Neural cell (in vitro differentiated cells): ENCODE measurements around the gene PTPN5. TPM values are rescaled to one million over a fixed set of nuclear protein-coding genes. Genes with fewer than 3 reads are reported as not detected.
"Not testable (repeated sequence)": the region's sequence is repeated elsewhere in the genome, so short reads cannot be mapped to it uniquely, and the experiment has no call there.

Experiments
- H2AFZ ChIP-seq: fragments of 200-600, 300-800 bp; sonication (generic), shearing (Covaris generic); 2 replicates; pipeline ENCODE4 v1.6.0; 2014; ENCODE audit warnings: low read depth, mild to moderate bottlenecking, antibody characterized with exemption, low read length, moderate library complexity
- H3F3A ChIP-seq: fragments of 200-600 bp; shearing (Covaris generic); 2 replicates; pipeline ENCODE4 v1.6.1; 2016; ENCODE audit warnings: mild to moderate bottlenecking, moderate library complexity, mixed read lengths, antibody characterized with exemption, low read length; ENCODE audit not compliant: insufficient read depth, poor library complexity, severe bottlenecking
- H3K27ac ChIP-seq: fragments of 200-600, 300-800 bp; sonication (generic), shearing (Covaris generic); 2 replicates; pipeline ENCODE4 v1.5.1; 2014; ENCODE audit warnings: mild to moderate bottlenecking, low read length, moderate library complexity
- H3K27me3 ChIP-seq: fragments of 300-800, 200-600 bp; sonication (generic), shearing (Covaris generic); 2 replicates; pipeline ENCODE4 v1.6.0; 2014; ENCODE audit warnings: mild to moderate bottlenecking, low read depth, low read length, moderate library complexity; ENCODE audit not compliant: insufficient read depth
- H3K36me3 ChIP-seq: fragments of 300-800, 200-600 bp; sonication (generic), shearing (Covaris generic); 2 replicates; pipeline ENCODE4 v1.5.1; 2014; ENCODE audit warnings: mild to moderate bottlenecking, antibody characterized with exemption, low read length, moderate library complexity; ENCODE audit not compliant: insufficient read depth
- H3K4me2 ChIP-seq: fragments of 300-800, 200-600 bp; sonication (generic), shearing (Covaris generic); 2 replicates; pipeline ENCODE4 v1.6.0; 2014; ENCODE audit warnings: mild to moderate bottlenecking, low read length
- H3K4me3 ChIP-seq: fragments of 300-800, 200-600 bp; sonication (generic), shearing (Covaris generic); 2 replicates; pipeline ENCODE4 v1.5.1; 2014; ENCODE audit warnings: mild to moderate bottlenecking, low read length, moderate library complexity
- H3K79me2 ChIP-seq: fragments of 200-600 bp; shearing (Covaris generic); replicated peaks from 2 replicates; pipeline ENCODE4 v1.6.0; 2014; ENCODE audit warnings: mild to moderate bottlenecking, low read length, moderate library complexity; ENCODE audit not compliant: insufficient read depth
- H3K9ac ChIP-seq: fragments of 300-800, 200-600 bp; sonication (generic), shearing (Covaris generic); 2 replicates; pipeline ENCODE4 v1.6.1; 2016; ENCODE audit warnings: mild to moderate bottlenecking, low read length, mixed read lengths
- H3K9me2 ChIP-seq: fragments of 200-600 bp; shearing (Covaris generic); 2 replicates; pipeline ENCODE4 v1.6.1; 2016; ENCODE audit warnings: mild to moderate bottlenecking, low read length, mixed read lengths; ENCODE audit not compliant: insufficient read depth
- H3K9me3 ChIP-seq: fragments of 200-600, 300-800 bp; sonication (generic), shearing (Covaris generic); 2 replicates; pipeline ENCODE4 v1.6.1; 2016; ENCODE audit warnings: mild to moderate bottlenecking, mixed run types, low read length, moderate library complexity, mixed read lengths
- H4K20me1 ChIP-seq: fragments of 200-600 bp; shearing (Covaris generic); 2 replicates; pipeline ENCODE4 v1.6.1; 2016; ENCODE audit warnings: mild to moderate bottlenecking, mixed run types; ENCODE audit not compliant: insufficient read depth
- CTCF ChIP-seq: fragments of 450-650 bp; IDR thresholded peaks from 2 replicates; pipeline ENCODE4 v1.5.1; 2014; ENCODE audit warnings: antibody characterized with exemption, mild to moderate bottlenecking, moderate library complexity; ENCODE audit not compliant: poor library complexity, severe bottlenecking
- EP300 ChIP-seq: fragments of 450-650 bp; conservative IDR thresholded peaks from 2 replicates; pipeline ENCODE4 v1.6.1; 2014; ENCODE audit warnings: antibody characterized with exemption, mild to moderate bottlenecking, moderate library complexity; ENCODE audit not compliant: poor library complexity, severe bottlenecking
- EZH2 ChIP-seq: fragments of 200-600, 300-800 bp; shearing (Covaris generic), sonication (generic); IDR thresholded peaks from 2 replicates; pipeline ENCODE4 v1.6.1; 2014; ENCODE audit warnings: antibody characterized with exemption, low read length, borderline replicate concordance, mild to moderate bottlenecking; ENCODE audit not compliant: insufficient read depth, poor library complexity, severe bottlenecking
- MXI1 ChIP-seq: fragments of 450-650 bp; conservative IDR thresholded peaks from 2 replicates; pipeline ENCODE4 v1.6.1; 2014; ENCODE audit warnings: antibody characterized with exemption, mild to moderate bottlenecking; ENCODE audit not compliant: poor library complexity, severe bottlenecking
- POLR2AphosphoS5 ChIP-seq: IDR thresholded peaks from 2 replicates; pipeline ENCODE4 v1.6.1; 2012
- RAD21 ChIP-seq: fragments of 450-650 bp; conservative IDR thresholded peaks from 2 replicates; pipeline ENCODE4 v1.6.1; 2014; ENCODE audit warnings: antibody characterized with exemption, mild to moderate bottlenecking, moderate library complexity
- REST ChIP-seq: IDR thresholded peaks from 2 replicates; pipeline ENCODE4 v1.6.1; 2012; ENCODE audit warnings: borderline replicate concordance
- SMC3 ChIP-seq: fragments of 450-650 bp; conservative IDR thresholded peaks from 2 replicates; pipeline ENCODE4 v1.6.1; 2014; ENCODE audit warnings: antibody characterized with exemption, mild to moderate bottlenecking, moderate library complexity; ENCODE audit not compliant: poor library complexity
- TAF1 ChIP-seq: IDR thresholded peaks from 2 replicates; pipeline ENCODE4 v1.6.1; 2012; ENCODE audit warnings: low read depth
- polyA plus RNA-seq: library from polyadenylated mRNA; depleted of rRNA; stranded (reverse); fragments of >200 nt; gene quantifications from 2 replicates; pipeline ENCODE4 v1.2.3, GENCODE V29; 2014

The PTPN5 gene
- polyA plus RNA-seq, 1 donor from 2014 or later, result 122 TPM

GRCh38 chr11:18691467-18692140 is 100.0 kb downstream of the PTPN5 start:
- not testable (repeated sequence) for H4K20me1 ChIP-seq, H3K4me2 ChIP-seq, H3K9me2 ChIP-seq, H3K27me3 ChIP-seq, H3K36me3 ChIP-seq, H3F3A ChIP-seq, H3K4me3 ChIP-seq, H3K27ac ChIP-seq, H3K9ac ChIP-seq, H3K9me3 ChIP-seq, H3K79me2 ChIP-seq, H2AFZ ChIP-seq

GRCh38 chr11:18684267-18684666 is 107.3 kb downstream of the PTPN5 start:
- Histone ChIP-seq H3K9ac (no peak overlapping the region), H2AFZ (no peak overlapping the region), H3K9me2 (no peaks in the 10 kb centered on the region), H3F3A (no peaks in the 10 kb centered on the region), H3K4me3 (no peak overlapping the region), H3K27ac (no peak overlapping the region), H4K20me1 (no peaks in the 10 kb centered on the region), H3K9me3 (no peaks in the 10 kb centered on the region), H3K79me2 (no peaks in the 10 kb centered on the region), H3K36me3 (no peaks in the 10 kb centered on the region), H3K27me3 (no peaks in the 10 kb centered on the region), H3K4me2 (no peak overlapping the region)
- TF ChIP-seq SMC3 (no peak), MXI1 (no peak), TAF1 (no peak), EP300 (no peak), POLR2AphosphoS5 (no peak), EZH2 (no peak), REST (no peak), RAD21 (no peak), CTCF (no peak)

GRCh38 chr11:18682466-18682865 is 109.1 kb downstream of the PTPN5 start:
- Histone ChIP-seq H3K79me2 (no peaks in the 10 kb centered on the region), H3K9me2 (no peaks in the 10 kb centered on the region), H3K4me2 (no peak overlapping the region), H3K4me3 (no peak overlapping the region), H3K27me3 (no peaks in the 10 kb centered on the region), H3K36me3 (no peaks in the 10 kb centered on the region), H3K9ac (no peak overlapping the region), H2AFZ (no peak overlapping the region), H4K20me1 (no peaks in the 10 kb centered on the region), H3K27ac (no peak overlapping the region), H3F3A (no peaks in the 10 kb centered on the region), H3K9me3 (no peaks in the 10 kb centered on the region)
- TF ChIP-seq POLR2AphosphoS5 (no peak), SMC3 (no peak), CTCF (no peak), EP300 (no peak), TAF1 (no peak), RAD21 (no peak), REST (no peak), EZH2 (no peak)
